GM21381 (cell line): ENCODE measurements around the gene VARS1.
"Not testable (repeated sequence)": the region's sequence is repeated elsewhere in the genome, so short reads cannot be mapped to it uniquely, and the experiment has no call there.

Experiments
- ATAC-seq: cut with Tn5 transposase; IDR thresholded peaks from one replicate; pipeline ENCODE4 v1.9.1; 2021; ENCODE audit warnings: mild to moderate bottlenecking, moderate library complexity; ENCODE audit not compliant: unreplicated experiment

Gene VARS1

GRCh38 chr6:31795616-31796298, at the start of gene VARS1:
VARS1 (minus strand) TSS chr6:31795752; CDS start chr6:31795217, 535 bp downstream.
- ATAC-seq, result peak; percentile 80

DNA sequence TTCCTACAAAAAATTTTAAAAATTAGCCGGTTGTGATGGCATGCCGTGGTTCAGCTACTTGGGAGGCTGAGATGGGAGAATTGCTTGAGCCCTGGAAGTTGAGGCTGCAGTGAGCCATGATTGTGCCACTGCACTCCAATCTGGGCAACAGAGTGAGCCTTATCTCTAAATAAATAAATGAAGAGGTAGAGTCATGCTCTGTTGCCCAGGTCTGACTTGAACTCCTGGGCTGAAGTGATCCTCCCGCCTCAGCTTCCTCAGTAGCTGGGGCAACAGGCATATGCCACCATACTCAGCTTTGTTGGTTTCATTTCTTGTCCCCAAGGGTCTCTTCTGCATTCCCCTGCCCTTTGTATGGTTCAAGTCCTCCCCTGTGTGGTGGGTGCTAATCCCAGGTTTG, 49.0 kb upstream of the VARS1 start:
- ATAC-seq, result no peak

DNA sequence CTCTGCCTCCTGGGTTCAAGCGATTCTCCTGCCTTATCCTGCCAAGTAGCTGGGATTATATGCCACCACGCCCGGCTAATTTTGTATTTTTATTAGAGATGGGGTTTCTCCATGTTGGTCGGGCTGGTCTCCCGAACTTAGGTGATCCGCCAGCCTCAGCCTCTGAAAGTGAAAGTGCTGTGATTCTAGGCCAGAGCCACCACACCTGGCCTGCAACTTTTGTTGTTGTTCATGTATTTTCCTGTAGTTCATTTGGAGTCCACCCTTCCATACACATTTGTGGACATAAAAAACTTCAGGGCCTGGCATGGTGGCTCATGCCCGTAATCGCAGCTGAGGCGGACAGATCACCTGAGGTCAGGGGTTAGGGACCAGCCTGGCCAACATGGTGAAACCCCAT, 46.5 kb upstream of the VARS1 start:
- no peak for ATAC-seq

GRCh38 chr6:31839779-31840126, 44.2 kb upstream of the VARS1 start:
- ATAC-seq, result not testable (repeated sequence)

DNA sequence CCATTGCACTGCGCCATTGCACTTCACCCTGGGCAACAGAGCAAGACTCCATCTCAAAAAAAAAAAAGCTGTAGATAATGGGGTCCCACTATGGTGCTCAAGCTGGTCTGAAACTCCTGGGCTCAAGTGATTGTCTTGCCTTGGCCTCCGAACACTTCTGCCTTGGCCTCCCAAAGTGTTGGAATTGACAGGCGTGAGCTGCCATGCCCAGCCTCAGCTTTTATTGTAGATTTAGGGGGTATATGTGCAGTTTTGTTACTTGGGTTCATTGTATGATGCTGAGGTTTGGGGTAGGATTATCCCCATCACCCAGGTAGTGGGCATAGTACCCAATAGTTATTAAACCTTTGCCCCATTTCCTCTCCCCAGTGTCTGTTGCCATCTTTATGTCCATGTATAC, 43.4 kb upstream of the VARS1 start:
- no peak for ATAC-seq

DNA sequence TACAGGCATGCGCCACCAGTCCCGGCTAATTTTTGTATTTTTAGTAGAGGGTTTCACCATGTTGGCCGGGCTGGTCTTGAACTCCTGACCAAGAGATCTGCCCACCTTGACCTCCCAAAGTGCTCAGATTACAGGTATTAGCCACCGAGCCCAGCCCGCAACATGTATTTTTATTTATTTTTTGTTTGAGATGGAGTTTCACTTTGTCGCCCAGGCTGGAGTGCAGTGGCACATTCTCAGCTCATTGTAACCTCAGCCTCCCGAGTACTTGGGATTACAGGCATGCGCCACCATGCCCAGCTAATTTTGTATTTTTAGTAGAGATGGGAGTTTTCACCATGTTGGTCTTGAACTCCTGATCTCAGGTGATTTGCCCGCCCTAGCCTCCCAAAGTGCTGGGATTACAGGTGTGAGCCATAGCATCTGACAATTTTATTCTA, 42.6 kb upstream of the VARS1 start:
- not testable (repeated sequence) for ATAC-seq

DNA sequence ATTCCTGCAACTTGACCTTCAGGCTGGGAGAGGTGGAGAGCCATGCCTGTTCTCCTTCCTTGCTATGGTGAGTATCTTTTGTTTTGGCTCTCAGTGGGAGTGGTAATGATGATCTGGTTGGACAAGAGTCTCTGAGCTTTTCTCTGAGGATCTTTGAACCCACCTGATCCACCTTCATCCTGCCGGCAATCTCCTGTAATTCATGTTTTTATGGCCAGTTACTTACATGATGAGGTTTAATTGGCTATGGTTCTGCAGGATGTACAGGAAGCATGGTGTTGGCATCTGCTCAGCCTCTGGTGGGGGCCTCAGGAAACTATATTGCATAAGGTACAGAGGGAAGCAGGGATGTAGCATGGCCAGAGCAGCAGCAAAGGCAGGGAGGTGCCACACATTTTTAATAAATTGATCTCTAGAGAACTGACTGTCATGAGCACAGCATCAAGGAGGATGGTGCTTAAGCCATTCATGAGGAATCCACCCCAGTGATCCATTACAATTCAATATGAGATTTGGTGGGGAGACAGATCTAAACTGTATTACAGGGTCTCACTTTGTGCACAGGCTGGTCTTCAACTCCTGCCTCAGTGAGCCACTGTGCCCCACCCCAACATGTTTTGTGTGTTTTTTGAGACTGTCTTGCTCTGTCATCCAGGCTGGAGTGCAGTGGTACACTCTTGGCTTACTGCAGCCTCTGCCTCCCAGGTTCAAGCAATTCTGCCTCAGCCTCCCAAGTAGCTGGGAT, 42.0 kb upstream of the VARS1 start:
- no peak for ATAC-seq

- no peak for ATAC-seq
Observed at GRCh38 chr6:31836474-31837368, 41.2 kb upstream of the VARS1 start.

- ATAC-seq, result no peak
Observed at GRCh38 chr6:31836047-31836473, 40.5 kb upstream of the VARS1 start.

DNA sequence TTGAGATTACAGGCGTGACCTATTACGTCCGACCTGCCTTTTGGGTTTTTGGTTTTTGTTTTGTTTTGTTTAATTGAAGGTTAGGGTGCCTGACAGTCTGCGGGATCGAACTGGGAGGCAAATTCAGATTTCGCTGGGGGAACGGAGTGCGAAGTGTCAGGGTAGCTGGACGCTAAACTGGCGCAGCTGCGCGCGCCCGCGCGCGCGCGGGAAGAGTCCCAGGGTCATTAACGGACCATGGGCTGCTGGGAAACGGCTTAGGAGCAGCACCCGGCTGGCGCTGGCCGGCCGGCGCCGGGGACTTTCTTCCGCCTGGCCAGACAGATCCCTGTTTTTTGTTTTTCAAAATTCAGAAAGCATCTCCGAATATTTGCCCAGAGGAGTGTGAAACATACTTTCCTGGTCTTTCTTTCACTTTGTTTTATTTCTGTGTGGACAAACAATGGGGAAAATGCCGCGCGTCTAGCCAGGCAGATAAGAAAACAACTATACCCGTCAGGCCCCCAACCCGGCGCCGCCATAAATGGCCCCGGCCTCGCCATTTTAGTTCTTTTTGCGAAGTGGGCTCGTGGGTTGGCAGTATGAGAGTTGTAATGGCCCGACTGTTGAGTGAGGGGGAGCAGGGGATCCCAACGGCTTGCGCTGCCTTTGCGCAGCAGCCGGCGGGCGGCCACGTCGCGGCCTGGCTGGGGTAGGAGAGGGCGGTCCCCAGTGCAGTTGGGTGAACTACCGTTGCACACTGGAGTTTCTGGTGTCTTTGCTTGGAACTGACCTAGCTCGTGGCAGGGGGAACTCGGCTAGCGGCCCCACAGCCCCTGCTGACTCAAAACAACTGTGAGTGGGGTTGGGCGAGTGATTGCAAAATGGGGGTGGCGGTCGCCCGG, 39.1 kb upstream of the VARS1 start:
- ATAC-seq, result peak; percentile 42

GRCh38 chr6:31831350-31832215, 36.0 kb upstream of the VARS1 start:
- ATAC-seq, result no peak

- ATAC-seq, result no peak
Observed at GRCh38 chr6:31830886-31831335, 35.4 kb upstream of the VARS1 start.

DNA sequence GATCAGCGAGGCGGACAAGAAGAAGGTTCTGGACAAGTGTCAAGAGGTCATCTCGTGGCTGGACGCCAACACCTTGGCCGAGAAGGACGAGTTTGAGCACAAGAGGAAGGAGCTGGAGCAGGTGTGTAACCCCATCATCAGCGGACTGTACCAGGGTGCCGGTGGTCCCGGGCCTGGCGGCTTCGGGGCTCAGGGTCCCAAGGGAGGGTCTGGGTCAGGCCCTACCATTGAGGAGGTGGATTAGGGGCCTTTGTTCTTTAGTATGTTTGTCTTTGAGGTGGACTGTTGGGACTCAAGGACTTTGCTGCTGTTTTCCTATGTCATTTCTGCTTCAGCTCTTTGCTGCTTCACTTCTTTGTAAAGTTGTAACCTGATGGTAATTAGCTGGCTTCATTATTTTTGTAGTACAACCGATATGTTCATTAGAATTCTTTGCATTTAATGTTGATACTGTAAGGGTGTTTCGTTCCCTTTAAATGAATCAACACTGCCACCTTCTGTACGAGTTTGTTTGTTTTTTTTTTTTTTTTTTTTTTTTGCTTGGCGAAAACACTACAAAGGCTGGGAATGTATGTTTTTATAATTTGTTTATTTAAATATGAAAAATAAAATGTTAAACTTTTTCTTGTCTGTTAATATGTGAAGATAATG, 34.2 kb upstream of the VARS1 start:
- no peak for ATAC-seq

- peak; percentile 49 for ATAC-seq
Observed at GRCh38 chr6:31827286-31828079, 31.9 kb upstream of the VARS1 start, which contains the start of gene HSPA1B. HSPA1B (plus strand) TSS chr6:31827738; CDS start chr6:31827951, 213 bp downstream.

- peak; percentile 7 for ATAC-seq
Observed at GRCh38 chr6:31826793-31827285, 31.3 kb upstream of the VARS1 start.

GRCh38 chr6:31825553-31825952, 30.0 kb upstream of the VARS1 start:
- no peak for ATAC-seq

DNA sequence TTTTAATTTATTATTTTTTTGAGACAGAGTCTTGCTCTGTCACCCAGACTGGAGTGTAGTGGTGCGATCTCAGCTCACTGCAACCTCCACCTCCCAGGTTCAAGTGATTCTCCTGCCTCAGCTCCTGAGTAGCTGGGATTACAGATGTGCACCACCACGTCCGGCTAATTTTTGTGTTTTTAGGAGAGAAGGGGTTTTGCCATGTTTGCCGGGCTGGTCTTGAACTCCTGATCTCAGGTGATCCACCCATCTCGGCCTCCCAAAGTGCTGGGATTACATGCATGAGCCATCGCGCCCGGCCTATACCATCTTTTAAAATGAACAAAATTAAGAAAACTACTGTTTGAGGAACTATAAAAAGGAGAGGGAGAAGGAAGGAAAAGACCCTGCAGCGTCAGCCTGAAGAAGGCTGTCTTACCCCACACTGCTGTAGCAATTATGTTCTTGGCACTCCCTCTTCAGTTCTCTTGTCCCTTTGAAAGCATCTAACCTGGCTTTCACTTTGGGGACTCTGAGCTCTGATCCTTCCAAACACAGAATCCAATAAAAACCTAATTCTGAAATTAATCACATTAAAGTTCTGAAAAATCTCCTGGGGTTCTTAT, 28.1 kb upstream of the VARS1 start:
- not testable (repeated sequence) for ATAC-seq
